Measurements from ENCODE around the gene RPS6KA5.
"Not testable (repeated sequence)": the region's sequence is repeated elsewhere in the genome, so short reads cannot be mapped to it uniquely, and the experiment has no call there.

The RPS6KA5 gene

DNA sequence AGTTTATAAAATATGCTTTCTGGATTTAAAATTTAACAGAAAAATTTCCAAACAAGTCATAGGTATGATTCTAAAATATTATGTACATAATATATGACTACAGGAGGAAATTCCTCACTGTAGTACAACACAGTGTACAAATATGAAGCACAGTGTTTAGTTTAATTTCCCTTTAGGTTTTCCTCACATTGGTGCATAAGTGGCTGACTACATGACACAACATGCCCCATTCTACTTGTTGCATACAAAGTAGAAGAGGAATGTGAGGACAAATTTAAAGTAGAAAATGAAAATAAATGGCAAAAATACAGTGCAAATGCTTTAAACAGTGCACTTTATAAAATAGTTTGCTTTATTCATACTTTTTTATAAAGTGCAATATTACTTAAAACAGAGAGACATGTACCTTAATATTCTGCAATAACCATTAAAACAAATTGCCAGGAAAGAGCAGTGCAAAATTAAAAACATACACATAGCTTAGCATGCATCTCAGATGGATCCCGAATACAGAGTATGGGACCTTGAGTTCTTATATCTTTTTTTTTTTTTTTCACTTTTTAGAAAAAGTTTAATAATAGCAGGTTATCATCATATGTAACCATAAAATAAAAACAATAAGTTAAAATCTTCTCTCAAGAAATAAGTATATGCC lies 189.4 kb downstream of the RPS6KA5 start:
- no peak overlapping the region for H3K27ac ChIP-seq
- no peak for TF ChIP-seq ZFX (IDR thresholded peaks at IDR 0.05; ENCODE audit: borderline replicate concordance)
- TF ChIP-seq, protein P1, sequence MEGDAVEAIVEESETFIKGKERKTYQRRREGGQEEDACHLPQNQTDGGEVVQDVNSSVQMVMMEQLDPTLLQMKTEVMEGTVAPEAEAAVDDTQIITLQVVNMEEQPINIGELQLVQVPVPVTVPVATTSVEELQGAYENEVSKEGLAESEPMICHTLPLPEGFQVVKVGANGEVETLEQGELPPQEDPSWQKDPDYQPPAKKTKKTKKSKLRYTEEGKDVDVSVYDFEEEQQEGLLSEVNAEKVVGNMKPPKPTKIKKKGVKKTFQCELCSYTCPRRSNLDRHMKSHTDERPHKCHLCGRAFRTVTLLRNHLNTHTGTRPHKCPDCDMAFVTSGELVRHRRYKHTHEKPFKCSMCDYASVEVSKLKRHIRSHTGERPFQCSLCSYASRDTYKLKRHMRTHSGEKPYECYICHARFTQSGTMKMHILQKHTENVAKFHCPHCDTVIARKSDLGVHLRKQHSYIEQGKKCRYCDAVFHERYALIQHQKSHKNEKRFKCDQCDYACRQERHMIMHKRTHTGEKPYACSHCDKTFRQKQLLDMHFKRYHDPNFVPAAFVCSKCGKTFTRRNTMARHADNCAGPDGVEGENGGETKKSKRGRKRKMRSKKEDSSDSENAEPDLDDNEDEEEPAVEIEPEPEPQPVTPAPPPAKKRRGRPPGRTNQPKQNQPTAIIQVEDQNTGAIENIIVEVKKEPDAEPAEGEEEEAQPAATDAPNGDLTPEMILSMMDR (IDR thresholded peaks at IDR 0.05), result no peak

DNA sequence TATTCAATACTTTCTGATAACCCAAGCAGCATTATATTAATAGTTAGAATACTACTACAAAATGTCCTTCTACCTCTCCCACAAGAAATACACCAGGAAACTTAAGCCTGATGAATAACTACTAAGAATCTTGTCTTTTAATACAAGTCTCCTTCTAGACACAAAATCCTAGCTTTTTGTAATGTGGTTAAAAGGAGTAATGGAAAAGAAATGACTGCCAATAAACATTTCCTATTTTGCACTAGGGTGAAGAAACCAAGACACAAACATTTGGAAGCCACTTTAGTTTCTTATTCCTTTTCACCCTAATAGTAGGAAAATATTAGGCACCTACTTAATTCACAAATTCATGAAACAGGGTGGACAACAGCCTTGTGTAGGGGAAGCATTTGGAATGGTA lies 192.9 kb downstream of the RPS6KA5 start:
- H3K27ac ChIP-seq, result no peak overlapping the region
- TF ChIP-seq ZFX (IDR thresholded peaks at IDR 0.05; ENCODE audit: borderline replicate concordance), result no peak
- TF ChIP-seq, protein P1 (IDR thresholded peaks at IDR 0.05), result no peak

DNA sequence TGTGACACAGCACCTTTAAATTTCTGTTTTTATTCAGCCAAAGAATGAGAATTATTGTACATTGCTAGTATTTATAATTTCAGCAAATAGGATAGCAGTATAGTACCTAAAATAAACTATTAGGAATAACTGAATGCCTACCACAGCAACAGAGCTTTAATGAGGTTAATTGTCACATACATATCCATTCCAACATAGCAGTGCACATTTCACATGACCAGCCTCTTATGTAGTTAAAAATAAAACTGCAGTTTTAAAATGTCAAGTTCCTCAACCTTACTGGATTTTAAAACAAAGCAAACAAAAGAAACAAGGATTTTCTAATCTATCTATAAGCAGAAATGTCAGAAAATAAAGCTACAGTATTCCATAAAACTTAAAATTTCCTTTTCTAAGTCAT lies 193.6 kb downstream of the RPS6KA5 start:
- H3K27ac ChIP-seq, result no peak overlapping the region
- TF ChIP-seq, protein P1 (IDR thresholded peaks at IDR 0.05), result no peak
- TF ChIP-seq ZFX (IDR thresholded peaks at IDR 0.05; ENCODE audit: borderline replicate concordance), result no peak

DNA sequence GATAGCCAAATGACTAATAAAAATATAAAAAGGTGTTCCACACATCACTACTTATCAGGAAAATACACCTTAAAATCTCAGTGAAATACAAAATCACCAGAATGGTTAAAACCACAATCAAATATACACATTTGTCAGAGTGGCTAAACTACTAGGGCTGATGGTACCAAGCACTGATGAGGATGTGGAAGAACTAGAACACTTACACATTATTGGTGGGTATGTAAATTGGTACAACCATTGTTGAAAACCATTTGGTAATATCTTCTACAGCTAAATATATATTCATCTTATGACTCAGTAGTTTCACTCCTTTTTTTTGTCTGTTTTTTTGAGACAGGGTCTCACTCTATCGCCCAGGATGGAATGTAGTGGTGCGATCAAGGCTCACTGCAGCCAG lies 195.7 kb downstream of the RPS6KA5 start:
- H3K27ac ChIP-seq, result no peak overlapping the region
- TF ChIP-seq, protein P1 (IDR thresholded peaks at IDR 0.05), result no peak
- no peak for TF ChIP-seq ZFX (IDR thresholded peaks at IDR 0.05; ENCODE audit: borderline replicate concordance)

DNA sequence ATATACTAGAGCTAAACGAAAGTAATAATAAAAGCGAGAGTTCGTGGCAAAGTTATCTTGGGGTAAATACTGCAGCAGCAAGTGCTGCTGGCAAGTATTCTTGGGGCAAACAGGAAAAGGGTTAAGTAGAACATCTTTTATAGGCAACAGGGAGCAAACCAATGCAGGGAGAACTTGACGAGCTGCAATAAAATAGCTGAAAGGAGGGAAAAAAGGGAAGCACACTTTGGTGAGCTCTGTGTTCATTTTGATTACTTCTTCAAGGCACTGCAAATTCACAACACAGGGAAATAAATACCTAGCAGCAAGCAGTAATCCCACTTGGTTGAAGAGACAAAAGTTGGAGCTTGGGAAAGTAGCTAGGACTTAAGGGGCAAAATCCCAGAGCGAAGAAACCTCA lies 201.9 kb downstream of the RPS6KA5 start:
- TF ChIP-seq, protein P1 (IDR thresholded peaks at IDR 0.05), result no peak
- no peak for TF ChIP-seq ZFX (IDR thresholded peaks at IDR 0.05; ENCODE audit: borderline replicate concordance)

DNA sequence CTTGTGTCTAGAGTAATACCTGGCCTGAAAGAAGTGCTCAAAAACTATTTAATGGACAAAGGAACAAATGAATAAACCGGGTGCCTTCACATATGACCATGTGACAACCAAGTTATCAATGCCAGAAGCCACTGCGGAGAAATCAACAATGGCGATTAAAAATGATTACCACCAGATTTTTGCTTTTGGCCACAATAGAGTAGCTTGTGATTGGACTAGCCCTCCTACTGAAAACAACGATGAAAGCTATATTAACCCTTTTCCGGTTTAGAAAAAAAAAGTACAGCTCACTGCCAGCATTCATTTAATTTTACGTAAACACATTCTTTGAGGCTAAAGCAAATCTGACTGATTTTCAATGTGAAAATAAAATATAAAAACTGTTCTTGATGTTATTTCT lies 202.6 kb downstream of the RPS6KA5 start:
- TF ChIP-seq ZFX (IDR thresholded peaks at IDR 0.05; ENCODE audit: borderline replicate concordance), result no peak
- TF ChIP-seq, protein P1 (IDR thresholded peaks at IDR 0.05), result no peak

More for the DNA sequence above, 201.9 kb downstream of the RPS6KA5 start:
- no peak overlapping the region for H3K27ac ChIP-seq

DNA sequence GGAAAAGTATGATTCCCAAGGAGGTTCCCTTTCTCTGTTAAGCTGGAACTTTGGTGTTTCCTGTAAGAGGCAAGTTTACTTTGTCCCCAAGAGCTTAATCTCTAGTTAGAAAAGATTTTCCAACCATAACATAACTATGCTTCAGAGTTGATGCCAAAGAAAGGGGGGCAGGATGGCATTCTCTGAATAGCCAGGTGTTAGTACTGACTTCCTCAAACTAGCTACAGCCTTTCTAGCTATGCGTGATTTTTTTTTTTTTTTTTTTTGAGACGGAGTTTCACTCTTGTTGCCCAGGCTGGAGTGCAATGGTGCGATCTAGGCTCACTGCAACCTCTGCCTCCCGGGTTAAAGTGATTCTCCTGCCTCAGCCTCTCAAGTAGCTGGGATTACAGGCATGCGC lies 204.3 kb downstream of the RPS6KA5 start:
- H3K27ac ChIP-seq, result not testable (repeated sequence)

More for the DNA sequence above, 202.6 kb downstream of the RPS6KA5 start:
- H3K27ac ChIP-seq, result no peak overlapping the region

DNA sequence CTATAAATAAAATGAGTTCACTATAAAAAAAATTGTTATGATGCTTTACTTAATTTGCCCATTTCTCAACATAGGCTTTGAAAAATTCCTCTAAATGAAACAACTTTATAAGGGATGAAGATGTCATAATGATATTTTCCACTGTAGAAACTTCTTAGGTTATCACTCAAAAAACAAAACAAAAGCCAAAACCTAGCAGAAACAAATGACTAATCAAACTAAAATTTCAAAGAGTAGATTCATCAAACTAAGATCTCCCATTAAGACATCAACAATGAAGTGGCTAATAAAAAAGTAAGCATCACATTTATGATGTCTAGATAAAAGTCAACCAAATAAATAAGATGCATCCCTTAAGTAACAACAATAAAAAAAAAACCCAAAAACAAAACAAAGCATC lies 207.3 kb downstream of the RPS6KA5 start:
- no peak overlapping the region for H3K27ac ChIP-seq

More for the DNA sequence above, 207.3 kb downstream of the RPS6KA5 start:
- TF ChIP-seq, protein P1 (IDR thresholded peaks at IDR 0.05), result no peak
- no peak for TF ChIP-seq ZFX (IDR thresholded peaks at IDR 0.05; ENCODE audit: borderline replicate concordance)
